Neuronal stem cell (in vitro differentiated cells): ENCODE results near the gene CELF4.

Experiments
- DNase-seq: peaks from one replicate; pipeline ENCODE4 v3.0.0-alpha.2; 2013; ENCODE audit warnings: low spot score
- H2AFZ ChIP-seq: one replicate; pipeline ENCODE4 v1.6.1; 2013; ENCODE audit warnings: mild to moderate bottlenecking, low read length, inconsistent platforms
- H2AK5ac ChIP-seq: 2 replicates; pipeline ENCODE4 v1.6.1; 2013; ENCODE audit warnings: low read depth, mild to moderate bottlenecking, inconsistent platforms, low read length, moderate library complexity, mixed read lengths
- H2BK120ac ChIP-seq: 2 replicates; pipeline ENCODE4 v1.6.1; 2013; ENCODE audit warnings: low read depth, mild to moderate bottlenecking, inconsistent platforms, low read length, moderate library complexity, mixed read lengths
- H2BK12ac ChIP-seq: one replicate; pipeline ENCODE4 v1.6.1; 2013; ENCODE audit warnings: low read length, inconsistent platforms
- H2BK15ac ChIP-seq: 2 replicates; pipeline ENCODE4 v1.6.1; 2013; ENCODE audit warnings: mild to moderate bottlenecking, low read length, inconsistent platforms, mixed read lengths
- H2BK5ac ChIP-seq: one replicate; pipeline ENCODE4 v1.6.1; 2013; ENCODE audit warnings: inconsistent platforms, mild to moderate bottlenecking, low read length, moderate library complexity
- H3K14ac ChIP-seq: one replicate; pipeline ENCODE4 v1.6.1; 2013; ENCODE audit warnings: low read length, inconsistent platforms
- H3K18ac ChIP-seq: 2 replicates; pipeline ENCODE4 v1.6.1; 2013; ENCODE audit warnings: low read length, inconsistent platforms
- H3K23ac ChIP-seq: 2 replicates; pipeline ENCODE4 v1.6.1; 2013; ENCODE audit warnings: low read depth, mild to moderate bottlenecking, mixed read lengths, low read length, inconsistent platforms; ENCODE audit not compliant: poor library complexity
- H3K27ac ChIP-seq: replicated peaks from 3 replicates; pipeline ENCODE4 v1.5.1; 2013; ENCODE audit warnings: low read length, inconsistent platforms
- H3K27me3 ChIP-seq, 3 experiments: 2 replicates each; pipeline ENCODE4 v1.6.1; 2013; ENCODE audit warnings: low read length in 3 of 3, mild to moderate bottlenecking in 2 of 3, inconsistent platforms in 1 of 3, low read depth in 1 of 3, mixed read lengths in 1 of 3, moderate library complexity in 1 of 3; ENCODE audit not compliant: control insufficient read depth in 3 of 3, insufficient read depth in 3 of 3
- H3K36me3 ChIP-seq, 2 donors: replicated peaks in 1 of 2; 2 replicates each; pipeline ENCODE4 v1.6.1; 2013; ENCODE audit warnings: low read length in 2 of 2; ENCODE audit not compliant: control insufficient read depth in 2 of 2, insufficient read depth in 2 of 2
- H3K4ac ChIP-seq: 2 replicates; pipeline ENCODE4 v1.6.1; 2013; ENCODE audit warnings: inconsistent platforms, mild to moderate bottlenecking, low read length, moderate library complexity
- H3K4me1 ChIP-seq, 2 donors: 1 replicate in 1 of 2; 2 replicates in 1 of 2; pipeline ENCODE4 v1.6.1; 2013; ENCODE audit warnings: low read length in 2 of 2, low read depth in 1 of 2; ENCODE audit not compliant: control insufficient read depth in 2 of 2, insufficient read depth in 1 of 2
- H3K4me2 ChIP-seq: one replicate; pipeline ENCODE4 v1.6.1; 2013; ENCODE audit warnings: mild to moderate bottlenecking, low read length, inconsistent platforms; ENCODE audit not compliant: insufficient read depth, poor library complexity, severe bottlenecking
- H3K4me3 ChIP-seq, 2 donors: 2 replicates each; pipeline ENCODE4 v1.5.1; 2013; ENCODE audit warnings: low read length in 2 of 2, mild to moderate bottlenecking in 2 of 2, inconsistent platforms in 1 of 2, moderate library complexity in 1 of 2
- H3K79me1 ChIP-seq: one replicate; pipeline ENCODE4 v1.6.1; 2013; ENCODE audit warnings: low read depth, mild to moderate bottlenecking, inconsistent platforms, low read length, moderate library complexity
- H3K9ac ChIP-seq: one replicate; pipeline ENCODE4 v1.6.1; 2013; ENCODE audit warnings: mild to moderate bottlenecking, low read depth, low read length, inconsistent platforms; ENCODE audit not compliant: poor library complexity
- H3K9me3 ChIP-seq, 2 donors: replicated peaks in 1 of 2; 2 replicates each; pipeline versions ENCODE3 to v1.6.1; 2013; ENCODE audit warnings: low read length in 2 of 2, mild to moderate bottlenecking in 2 of 2, inconsistent platforms in 1 of 2, low read depth in 1 of 2, mixed read lengths in 1 of 2, moderate library complexity in 1 of 2; ENCODE audit not compliant: control insufficient read depth in 2 of 2, insufficient read depth in 1 of 2
- H4K8ac ChIP-seq: one replicate; pipeline ENCODE4 v1.6.1; 2013; ENCODE audit warnings: low read depth, mild to moderate bottlenecking, inconsistent platforms, low read length, moderate library complexity
- H4K91ac ChIP-seq: one replicate; pipeline ENCODE4 v1.6.1; 2013; ENCODE audit warnings: low read length, low read depth, mild to moderate bottlenecking, inconsistent platforms; ENCODE audit not compliant: poor library complexity
- WGBS, 2 donors: extraction: QIAGEN DNeasy Blood & Tissue Kit; methylation state at CpG; one replicate each; pipeline ENCODE4 v1.1.7; 2013; ENCODE audit warnings: missing lambda C conversion rate in 2 of 2, mixed read lengths in 1 of 2; ENCODE audit not compliant: insufficient read length in 2 of 2, insufficient replicate concordance in 1 of 2; ENCODE audit errors: extremely low coverage in 2 of 2; 5-methylcytosine and 5-hydroxymethylcytosine counted together

Gene CELF4

DNA sequence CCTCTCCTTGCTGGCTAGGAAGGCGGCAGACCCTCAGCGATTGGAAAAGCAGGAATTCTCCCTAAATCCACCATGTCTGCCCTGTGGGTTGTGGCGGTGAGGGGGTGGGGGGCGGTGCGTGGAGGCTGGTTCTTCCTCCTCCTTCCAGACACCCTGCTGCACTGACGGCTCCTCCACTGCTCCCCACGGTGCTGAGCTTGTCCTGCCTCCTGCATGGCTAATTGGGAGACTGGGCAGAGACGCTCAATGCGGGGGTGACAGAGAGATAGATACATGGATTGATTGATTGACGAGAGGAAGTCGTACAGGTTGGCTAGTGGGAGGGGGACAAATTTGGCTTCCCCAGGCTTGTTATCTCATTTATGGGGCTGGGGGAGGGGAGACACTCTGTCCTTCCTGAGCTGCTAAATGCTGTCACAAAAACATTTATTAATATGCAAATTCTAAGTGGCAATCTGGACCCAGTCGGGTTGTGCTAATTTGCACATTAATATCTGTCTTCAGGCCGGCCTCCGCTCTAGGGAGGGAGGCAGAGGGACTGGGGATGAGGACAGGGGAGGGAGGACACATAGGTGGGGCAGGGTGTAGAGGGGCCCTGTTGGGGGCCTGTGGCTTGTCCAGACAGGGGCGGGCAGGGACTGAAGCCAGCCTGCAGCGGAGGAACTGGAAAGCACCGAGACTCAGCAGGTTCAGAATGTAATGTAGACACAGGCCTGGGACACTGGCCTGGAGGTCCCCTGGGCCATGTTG is 181.6 kb downstream of the CELF4 start:
- WGBS, 2 donors = no CpG with 5 or more reads among the region's 17 CpGs
- Histone ChIP-seq H3K9ac (peak overlapping the region; percentile 63), H3K23ac (no peak overlapping the region), H3K27me3 (peaks cover 0 to 16% (median 0%) of the 10 kb centered on the region in 3 experiments), H3K4ac (no peak overlapping the region), H3K27ac (no peak overlapping the region), H2AFZ (no peak overlapping the region), H3K79me1 (no peaks in the 10 kb centered on the region), H3K9me3 (no peaks in the 10 kb centered on the region), H3K4me1 (peaks cover 0 to 1% of the 10 kb centered on the region in 2 donors), H2BK120ac (no peak overlapping the region), H4K91ac (no peak overlapping the region), H3K36me3 (no peaks in the 10 kb centered on the region), H3K18ac (peak overlapping the region; percentile 76), H4K8ac (no peak overlapping the region), H3K4me2 (no peak overlapping the region), H2BK12ac (no peak overlapping the region), H2BK15ac (peak overlapping the region; percentile 19), H2AK5ac (peak overlapping the region; percentile 25), H3K14ac (no peak overlapping the region), H3K4me3 (no peak overlapping the region), H2BK5ac (no peak overlapping the region)
- DNase-seq = no peak

- Histone ChIP-seq H2BK120ac (no peak overlapping the region), H4K91ac (no peak overlapping the region), H3K14ac (no peak overlapping the region), H2BK12ac (no peak overlapping the region), H3K27ac (no peak overlapping the region), H4K8ac (no peak overlapping the region), H3K9ac (no peak overlapping the region), H3K18ac (peak overlapping the region; percentile 76), H3K36me3 (no peaks in the 10 kb centered on the region), H3K27me3 (peaks cover 0 to 24% (median 0%) of the 10 kb centered on the region in 3 experiments), H3K9me3 (no peaks in the 10 kb centered on the region), H3K23ac (no peak overlapping the region), H3K4me2 (no peak overlapping the region), H3K4me3 (no peak overlapping the region), H2AK5ac (no peak overlapping the region), H2AFZ (no peak overlapping the region), H3K4ac (no peak overlapping the region), H2BK5ac (no peak overlapping the region), H3K4me1 (peaks cover 0 to 3% of the 10 kb centered on the region in 2 donors), H3K79me1 (no peaks in the 10 kb centered on the region), H2BK15ac (no peak overlapping the region)
- WGBS, 2 donors = no CpG with 5 or more reads among the region's 8 CpGs
- DNase-seq = no peak
These were observed 182.4 kb downstream of the CELF4 start for GRCh38 chr18:37383036-37383785.

DNA sequence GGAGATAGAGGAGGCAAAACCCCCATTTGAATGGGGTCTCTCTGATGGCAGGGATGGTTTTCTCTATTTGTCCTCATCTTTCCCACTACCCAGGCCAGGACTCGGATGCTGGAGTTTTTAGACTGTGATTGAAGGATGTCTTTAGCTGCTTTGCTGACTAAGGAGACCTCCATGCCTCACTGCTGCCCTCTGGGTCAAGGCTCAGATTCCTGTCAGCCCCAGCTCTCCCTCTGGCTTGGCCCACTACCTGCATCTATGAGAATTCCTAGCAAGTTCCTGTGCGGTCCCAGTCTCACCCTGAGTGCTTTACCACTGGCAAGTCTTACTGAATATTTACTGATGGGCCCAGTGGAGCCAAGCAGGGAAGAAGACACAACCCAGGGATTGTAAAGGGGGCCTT is 184.0 kb downstream of the CELF4 start:
- no CpG with 5 or more reads among the region's 2 CpGs for WGBS, 2 donors
- H3K27me3 ChIP-seq = peaks cover 0 to 34% (median 2%) of the 10 kb centered on the region in 3 experiments

DNA sequence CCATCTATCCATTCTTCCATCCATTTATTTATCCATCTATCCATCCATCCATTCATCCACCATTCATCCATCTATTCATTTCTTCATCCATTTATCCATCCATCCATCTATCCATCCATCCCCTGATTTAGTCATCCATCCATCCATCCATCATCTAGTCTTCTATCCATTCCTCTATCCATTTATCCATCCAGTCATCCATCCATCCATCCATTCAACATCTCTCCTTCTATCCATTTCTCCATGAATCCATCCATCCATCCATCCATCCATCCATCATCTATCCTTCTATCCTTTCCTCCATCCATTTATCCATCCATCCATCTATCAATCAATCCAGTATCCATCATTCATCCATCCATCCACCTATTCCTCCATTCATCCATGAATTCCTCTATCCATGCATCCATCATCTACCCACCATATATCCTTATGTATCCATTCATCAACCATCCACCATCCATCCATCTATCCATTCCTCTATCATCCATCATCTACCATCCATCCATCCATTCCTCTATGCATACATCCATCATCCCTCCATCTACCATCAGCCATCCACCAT is 185.0 kb downstream of the CELF4 start:
- H3K23ac ChIP-seq = no peak overlapping the region
- H3K4ac ChIP-seq = no peak overlapping the region
- no peaks in the 10 kb centered on the region for H3K79me1 ChIP-seq
- H2AK5ac ChIP-seq = no peak overlapping the region
- peaks cover 0 to 3% of the 10 kb centered on the region in 2 donors for H3K4me1 ChIP-seq
- no peak overlapping the region for H3K4me3 ChIP-seq
- H2BK12ac ChIP-seq = no peak overlapping the region
- H3K18ac ChIP-seq = no peak overlapping the region
- H2BK5ac ChIP-seq = no peak overlapping the region
- H3K14ac ChIP-seq = no peak overlapping the region
- H3K36me3 ChIP-seq = no peaks in the 10 kb centered on the region
- H3K27me3 ChIP-seq = peaks cover 0 to 41% (median 2%) of the 10 kb centered on the region in 3 experiments
- H4K8ac ChIP-seq = no peak overlapping the region
- H3K4me2 ChIP-seq = no peak overlapping the region
- no peak for DNase-seq
- H3K9me3 ChIP-seq = no peaks in the 10 kb centered on the region
- H2AFZ ChIP-seq = no peak overlapping the region
- peak overlapping the region; percentile 24 for H3K9ac ChIP-seq
- H4K91ac ChIP-seq = no peak overlapping the region
- H2BK120ac ChIP-seq = no peak overlapping the region
- no peak overlapping the region for H3K27ac ChIP-seq
- H2BK15ac ChIP-seq = no peak overlapping the region

More for the DNA sequence above, 184.0 kb downstream of the CELF4 start:
- no peak overlapping the region for H3K9ac ChIP-seq
- H4K91ac ChIP-seq = no peak overlapping the region
- H3K4me2 ChIP-seq = no peak overlapping the region
- H3K36me3 ChIP-seq = no peaks in the 10 kb centered on the region
- H3K4ac ChIP-seq = no peak overlapping the region
- no peak overlapping the region for H2BK12ac ChIP-seq
- H3K23ac ChIP-seq = no peak overlapping the region
- H4K8ac ChIP-seq = no peak overlapping the region
- H3K4me1 ChIP-seq = peaks cover 0 to 3% of the 10 kb centered on the region in 2 donors
- H3K14ac ChIP-seq = no peak overlapping the region
- no peak overlapping the region for H3K4me3 ChIP-seq
- DNase-seq = no peak
- H3K9me3 ChIP-seq = no peaks in the 10 kb centered on the region
- H2BK15ac ChIP-seq = no peak overlapping the region
- no peak overlapping the region for H3K18ac ChIP-seq
- no peak overlapping the region for H2BK120ac ChIP-seq
- H3K79me1 ChIP-seq = no peaks in the 10 kb centered on the region
- no peak overlapping the region for H3K27ac ChIP-seq
- H2AK5ac ChIP-seq = no peak overlapping the region
- H2AFZ ChIP-seq = no peak overlapping the region
- H2BK5ac ChIP-seq = no peak overlapping the region
